SK-N-SH (cell line): ENCODE measurements around the gene ACTR1A. TPM values are rescaled to one million over a fixed set of nuclear protein-coding genes. Genes with fewer than 3 reads are reported as not detected.

Experiments
- CTCF ChIA-PET: fragments of 300-600, 350-600 bp; formaldehyde crosslinking; extraction: SDS; loops from one replicate; lab custom pipeline; 2021; lab: Yijun Ruan, JAX
- POLR2A ChIA-PET: fragments of 350-600 bp; sonication (Branson Sonifier 250); formaldehyde crosslinking; extraction: SDS; loops from one replicate; lab custom pipeline; 2020; ENCODE audit warnings: antibody characterized with exemption, inconsistent platforms; lab: Yijun Ruan, JAX
- DNase-seq: peaks from one replicate; pipeline ENCODE4 v3.0.0; 2012
- H2AFZ ChIP-seq: fragments of 200-600 bp; sonication (generic); 2 replicates; pipeline ENCODE4 v1.8.1; 2016; ENCODE audit warnings: antibody characterized with exemption, mild to moderate bottlenecking, low read depth
- H3F3A ChIP-seq: fragments of 200-600 bp; sonication (generic); replicated peaks from 2 replicates; pipeline ENCODE3; 2016; ENCODE audit warnings: antibody characterized with exemption, mild to moderate bottlenecking; ENCODE audit not compliant: insufficient read depth
- H3K27ac ChIP-seq, 2 experiments: fragments of 200-500 bp in 1 of 2; fragments of 200-600 bp in 1 of 2; sonication (Bioruptor generic) in 1 of 2; sonication (generic), shearing (Covaris generic) in 1 of 2; 2 replicates each; pipeline versions ENCODE4 v1.5.1 to v1.6.1; 2014 to 2016; ENCODE audit warnings: low read depth in 2 of 2, inconsistent platforms in 1 of 2, low read length in 1 of 2, mild to moderate bottlenecking in 1 of 2, mixed read lengths in 1 of 2
- H3K27me3 ChIP-seq: fragments of 200-600 bp; sonication (generic), shearing (Covaris generic); 2 replicates; pipeline ENCODE4 v1.6.1; 2016; ENCODE audit warnings: mixed run types; ENCODE audit not compliant: insufficient read depth
- H3K36me3 ChIP-seq, 2 experiments: fragments of 200-500 bp in 1 of 2; fragments of 200-600 bp in 1 of 2; sonication (Bioruptor generic) in 1 of 2; sonication (generic) in 1 of 2; replicated peaks in 1 of 2; 2 replicates each; pipeline versions ENCODE3 to v1.5.1; 2014 to 2016; ENCODE audit warnings: low read length in 1 of 2, mild to moderate bottlenecking in 1 of 2; ENCODE audit not compliant: insufficient read depth in 2 of 2, control insufficient read depth in 1 of 2
- H3K4me1 ChIP-seq, 2 experiments: fragments of 200-500 bp in 1 of 2; fragments of 200-600 bp in 1 of 2; sonication (Bioruptor generic) in 1 of 2; sonication (generic), shearing (Covaris generic) in 1 of 2; 2 replicates each; pipeline versions ENCODE4 v1.5.1 to v1.6.1; 2014 to 2016; ENCODE audit warnings: low read depth in 1 of 2, low read length in 1 of 2, mixed run types in 1 of 2; ENCODE audit not compliant: insufficient read depth in 2 of 2, control insufficient read depth in 1 of 2
- H3K4me2 ChIP-seq: fragments of 200-600 bp; sonication (generic), shearing (Covaris generic); 2 replicates; pipeline ENCODE4 v1.6.1; 2017; ENCODE audit warnings: mixed run types
- H3K4me3 ChIP-seq, 2 experiments: fragments of 200-500 bp in 1 of 2; fragments of 200-600 bp in 1 of 2; sonication (Bioruptor generic) in 1 of 2; sonication (generic), shearing (Covaris generic) in 1 of 2; 2 replicates each; pipeline versions ENCODE4 v1.5.1 to v1.8.1; 2014 to 2016; ENCODE audit warnings: low read depth in 2 of 2, inconsistent platforms in 1 of 2, low read length in 1 of 2, mild to moderate bottlenecking in 1 of 2, mixed read lengths in 1 of 2, moderate library complexity in 1 of 2
- H3K79me2 ChIP-seq: fragments of 200-600 bp; sonication (generic); 2 replicates; pipeline ENCODE4 v1.8.1; 2017; ENCODE audit warnings: mild to moderate bottlenecking; ENCODE audit not compliant: insufficient read depth
- H3K9ac ChIP-seq: fragments of 200-600 bp; sonication (generic); 2 replicates; pipeline ENCODE4 v1.6.1; 2017; ENCODE audit warnings: mixed run types
- H3K9me2 ChIP-seq: fragments of 200-600 bp; sonication (generic); 2 replicates; pipeline ENCODE4 v1.6.1; 2017; ENCODE audit warnings: mixed run types
- H3K9me3 ChIP-seq: fragments of 200-600 bp; sonication (generic); 2 replicates; pipeline ENCODE4 v1.6.1; 2017; ENCODE audit warnings: mixed run types, mild to moderate bottlenecking, moderate library complexity
- H4K20me1 ChIP-seq: fragments of 200-600 bp; sonication (generic); 2 replicates; pipeline ENCODE4 v1.6.1; 2017; ENCODE audit warnings: mild to moderate bottlenecking, mixed run types; ENCODE audit not compliant: insufficient read depth
- EP300 ChIP-seq, 2 experiments: IDR thresholded peaks; 2 replicates each; pipeline versions ENCODE4 v1.4.0 to v1.6.1; 2012; ENCODE audit warnings: borderline replicate concordance in 1 of 2, low read depth in 1 of 2, low read length in 1 of 2
- FOSL2 ChIP-seq: IDR thresholded peaks from 2 replicates; pipeline ENCODE4 v1.4.0; 2012; ENCODE audit warnings: low read depth, mild to moderate bottlenecking, moderate library complexity, borderline replicate concordance
- GABPA ChIP-seq: IDR thresholded peaks from 2 replicates; pipeline ENCODE4 v1.4.0; 2012; ENCODE audit warnings: low read depth, mild to moderate bottlenecking
- GATA2 ChIP-seq: sonication (generic); formaldehyde crosslinking; IDR thresholded peaks from 2 replicates; pipeline ENCODE4 v1.5.0; 2020; ENCODE audit warnings: mild to moderate bottlenecking, missing genetic modification reagents
- JUND ChIP-seq: IDR thresholded peaks from 2 replicates; pipeline ENCODE4 v1.4.0; 2012
- NRF1 ChIP-seq: IDR thresholded peaks from 2 replicates; pipeline ENCODE4 v1.6.1; 2012; ENCODE audit warnings: low read depth, mild to moderate bottlenecking, low read length
- POLR2AphosphoS5 ChIP-seq: IDR thresholded peaks from 2 replicates; pipeline ENCODE4 v1.6.1; 2012; ENCODE audit warnings: low read depth, low read length
- RAD21 ChIP-seq: IDR thresholded peaks from 2 replicates; pipeline ENCODE4 v1.6.1; 2012; ENCODE audit warnings: mild to moderate bottlenecking, low read length
- RCOR1 ChIP-seq: fragments of 150-350 bp; IDR thresholded peaks from 2 replicates; pipeline ENCODE4 v1.6.1; 2017; ENCODE audit warnings: antibody characterized with exemption, low read length
- TCF12 ChIP-seq: IDR thresholded peaks from 2 replicates; pipeline ENCODE4 v1.4.0; 2012
- WGBS: methylation state at CpG from one replicate; pipeline ENCODE4 v1.1.6; 2017; ENCODE audit warnings: low lambda C conversion rate; 5-methylcytosine and 5-hydroxymethylcytosine counted together
- polyA plus RNA-seq, 3 experiments: library from polyadenylated mRNA; depleted of rRNA; stranded (reverse); fragments of >200 nt; gene quantifications; 2 replicates each; pipeline ENCODE4 v1.2.3, GENCODE V29; 2012
- TF ChIP-seq, protein P1 (sequence below): IDR thresholded peaks from 2 replicates; pipeline ENCODE4 v1.4.0; 2012; ENCODE audit warnings: low read depth, borderline replicate concordance
- TF ChIP-seq, protein P2 (sequence below): IDR thresholded peaks from 2 replicates; pipeline ENCODE4 v1.4.0; 2012; ENCODE audit warnings: low read depth, borderline replicate concordance
- TF ChIP-seq, protein P3 (sequence below): fragments of 150-350 bp; IDR thresholded peaks from 2 replicates; pipeline ENCODE4 v1.6.1; 2017; ENCODE audit warnings: antibody characterized with exemption, low read length, low read depth, borderline replicate concordance
- TF ChIP-seq, protein P4 (sequence below): IDR thresholded peaks from 2 replicates; pipeline ENCODE4; 2012

Gene ACTR1A
- polyA plus RNA-seq, 1 of the 3 experiments (the other 2 are of a cell fraction) = 106 TPM

DNA sequence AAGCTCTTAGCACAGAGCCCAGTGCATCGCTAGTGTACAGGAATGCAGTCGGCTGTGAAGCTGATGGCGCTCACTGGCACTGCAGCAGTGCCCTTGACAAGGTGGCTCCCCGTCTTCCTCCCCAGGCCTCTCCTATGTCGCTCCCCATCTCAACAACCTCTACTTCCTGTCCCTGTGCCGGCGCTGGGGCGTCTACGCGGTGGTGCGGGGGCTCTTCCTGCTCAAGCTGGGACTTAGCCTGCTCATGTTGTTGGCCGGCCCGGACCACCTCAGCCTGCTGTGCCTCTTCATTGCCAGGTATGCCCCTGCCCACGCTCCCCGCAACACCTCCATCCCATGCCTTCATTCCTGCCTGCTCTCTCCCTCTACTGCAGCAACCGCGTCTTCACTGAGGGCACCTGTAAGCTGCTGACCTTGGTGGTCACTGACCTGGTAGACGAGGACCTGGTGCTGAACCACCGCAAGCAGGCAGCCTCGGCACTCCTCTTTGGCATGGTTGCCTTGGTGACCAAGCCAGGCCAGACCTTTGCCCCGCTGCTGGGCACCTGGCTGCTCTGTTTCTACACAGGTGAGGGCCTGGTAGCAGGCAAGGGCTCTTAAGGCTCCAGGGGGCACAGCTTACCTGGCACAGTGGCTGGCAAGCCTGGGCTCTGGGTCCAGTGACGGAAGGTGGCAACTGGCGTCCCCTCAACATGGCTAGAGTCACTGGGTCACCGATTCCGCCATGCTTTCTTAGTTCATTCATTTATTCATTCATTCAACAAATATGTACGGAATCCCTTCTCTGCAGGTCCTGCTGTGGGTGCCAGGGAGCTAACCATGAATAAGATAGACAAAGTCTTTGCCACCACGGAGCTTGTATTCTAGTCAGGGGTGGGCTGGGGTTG is 28.8 kb downstream of the ACTR1A start:
- H3K27me3 ChIP-seq = no peaks in the 10 kb centered on the region
- peaks cover 1% of the 10 kb centered on the region; the same call in 1 of the 2 replicates for H4K20me1 ChIP-seq
- ChIA-PET CTCF (interaction anchor here (1.2 to 2.1 kb wide), 5 partner anchors 9 to 110 kb away, joined by 3 to 10 read pairs (median 6); no protein-coding TSS in a partner anchor), POLR2A (interaction anchor here (1.6 kb wide), 1 partner anchor 70 kb away, joined by 4 read pairs; no protein-coding TSS in a partner anchor)
- no peak overlapping the region for H3K27ac ChIP-seq
- H3K4me1 ChIP-seq = no peaks in the 10 kb centered on the region
- H3K9ac ChIP-seq = no peak overlapping the region
- no peaks in the 10 kb centered on the region for H3K79me2 ChIP-seq
- TF ChIP-seq, protein P1, sequence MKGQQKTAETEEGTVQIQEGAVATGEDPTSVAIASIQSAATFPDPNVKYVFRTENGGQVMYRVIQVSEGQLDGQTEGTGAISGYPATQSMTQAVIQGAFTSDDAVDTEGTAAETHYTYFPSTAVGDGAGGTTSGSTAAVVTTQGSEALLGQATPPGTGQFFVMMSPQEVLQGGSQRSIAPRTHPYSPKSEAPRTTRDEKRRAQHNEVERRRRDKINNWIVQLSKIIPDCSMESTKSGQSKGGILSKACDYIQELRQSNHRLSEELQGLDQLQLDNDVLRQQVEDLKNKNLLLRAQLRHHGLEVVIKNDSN = no peak
- TF ChIP-seq, protein P2, sequence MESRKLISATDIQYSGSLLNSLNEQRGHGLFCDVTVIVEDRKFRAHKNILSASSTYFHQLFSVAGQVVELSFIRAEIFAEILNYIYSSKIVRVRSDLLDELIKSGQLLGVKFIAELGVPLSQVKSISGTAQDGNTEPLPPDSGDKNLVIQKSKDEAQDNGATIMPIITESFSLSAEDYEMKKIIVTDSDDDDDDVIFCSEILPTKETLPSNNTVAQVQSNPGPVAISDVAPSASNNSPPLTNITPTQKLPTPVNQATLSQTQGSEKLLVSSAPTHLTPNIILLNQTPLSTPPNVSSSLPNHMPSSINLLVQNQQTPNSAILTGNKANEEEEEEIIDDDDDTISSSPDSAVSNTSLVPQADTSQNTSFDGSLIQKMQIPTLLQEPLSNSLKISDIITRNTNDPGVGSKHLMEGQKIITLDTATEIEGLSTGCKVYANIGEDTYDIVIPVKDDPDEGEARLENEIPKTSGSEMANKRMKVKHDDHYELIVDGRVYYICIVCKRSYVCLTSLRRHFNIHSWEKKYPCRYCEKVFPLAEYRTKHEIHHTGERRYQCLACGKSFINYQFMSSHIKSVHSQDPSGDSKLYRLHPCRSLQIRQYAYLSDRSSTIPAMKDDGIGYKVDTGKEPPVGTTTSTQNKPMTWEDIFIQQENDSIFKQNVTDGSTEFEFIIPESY = no peak
- TF ChIP-seq POLR2AphosphoS5 (no peak), GABPA (no peak), EP300 (IDR thresholded peaks at IDR 0.05; ENCODE audit: borderline replicate concordance in 1 of 2, low read depth in 1 of 2, low read length in 1 of 2) (no peak), FOSL2 (no peak), TCF12 (no peak), NRF1 (no peak), RAD21 (no peak), RCOR1 (no peak), JUND (no peak), GATA2 (CRISPR knock-in tag) (no peak)
- TF ChIP-seq, protein P3, sequence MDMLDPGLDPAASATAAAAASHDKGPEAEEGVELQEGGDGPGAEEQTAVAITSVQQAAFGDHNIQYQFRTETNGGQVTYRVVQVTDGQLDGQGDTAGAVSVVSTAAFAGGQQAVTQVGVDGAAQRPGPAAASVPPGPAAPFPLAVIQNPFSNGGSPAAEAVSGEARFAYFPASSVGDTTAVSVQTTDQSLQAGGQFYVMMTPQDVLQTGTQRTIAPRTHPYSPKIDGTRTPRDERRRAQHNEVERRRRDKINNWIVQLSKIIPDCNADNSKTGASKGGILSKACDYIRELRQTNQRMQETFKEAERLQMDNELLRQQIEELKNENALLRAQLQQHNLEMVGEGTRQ = no peak
- TF ChIP-seq, protein P4, sequence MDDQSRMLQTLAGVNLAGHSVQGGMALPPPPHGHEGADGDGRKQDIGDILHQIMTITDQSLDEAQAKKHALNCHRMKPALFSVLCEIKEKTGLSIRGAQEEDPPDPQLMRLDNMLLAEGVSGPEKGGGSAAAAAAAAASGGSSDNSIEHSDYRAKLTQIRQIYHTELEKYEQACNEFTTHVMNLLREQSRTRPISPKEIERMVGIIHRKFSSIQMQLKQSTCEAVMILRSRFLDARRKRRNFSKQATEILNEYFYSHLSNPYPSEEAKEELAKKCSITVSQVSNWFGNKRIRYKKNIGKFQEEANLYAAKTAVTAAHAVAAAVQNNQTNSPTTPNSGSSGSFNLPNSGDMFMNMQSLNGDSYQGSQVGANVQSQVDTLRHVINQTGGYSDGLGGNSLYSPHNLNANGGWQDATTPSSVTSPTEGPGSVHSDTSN = no peak
- peaks cover 3 to 13% of the 10 kb centered on the region in 2 experiments for H3K36me3 ChIP-seq
- WGBS = 95% methylated on average over 25 of the region's 27 CpGs
- no peaks in the 10 kb centered on the region for H3K9me3 ChIP-seq
- no peak overlapping the region for H3K4me2 ChIP-seq
- no peak overlapping the region for H2AFZ ChIP-seq
- no peak for DNase-seq
- H3K9me2 ChIP-seq = no peaks in the 10 kb centered on the region
- H3K4me3 ChIP-seq = no peak overlapping the region
- peaks cover 8% of the 10 kb centered on the region for H3F3A ChIP-seq
